Gastrocnemius medialis (tissue), 4 donors: ENCODE measurements around the gene C16orf54.

Experiments used
- POLR2A ChIP-seq, 2 donors: fragments of 450-650 bp; IDR thresholded peaks; one replicate each; pipeline ENCODE4 v1.6.1; 2017; ENCODE audit warnings: antibody characterized with exemption in 2 of 2, mild to moderate bottlenecking in 2 of 2, moderate library complexity in 2 of 2
- TF ChIP-seq, protein P1 (sequence below), 5 experiments: fragments of 450-650 bp in 3 of 5; fragments of 200-600 bp in 2 of 5; sonication (generic) in 2 of 5; IDR thresholded peaks in 4 of 5; conservative IDR thresholded peaks in 1 of 5; 1 replicate in 4 of 5; 2 replicates in 1 of 5; pipeline ENCODE4 v1.5.1; 2016 to 2019; ENCODE audit warnings: antibody characterized with exemption in 5 of 5, mild to moderate bottlenecking in 3 of 5, moderate library complexity in 3 of 5

DNA sequence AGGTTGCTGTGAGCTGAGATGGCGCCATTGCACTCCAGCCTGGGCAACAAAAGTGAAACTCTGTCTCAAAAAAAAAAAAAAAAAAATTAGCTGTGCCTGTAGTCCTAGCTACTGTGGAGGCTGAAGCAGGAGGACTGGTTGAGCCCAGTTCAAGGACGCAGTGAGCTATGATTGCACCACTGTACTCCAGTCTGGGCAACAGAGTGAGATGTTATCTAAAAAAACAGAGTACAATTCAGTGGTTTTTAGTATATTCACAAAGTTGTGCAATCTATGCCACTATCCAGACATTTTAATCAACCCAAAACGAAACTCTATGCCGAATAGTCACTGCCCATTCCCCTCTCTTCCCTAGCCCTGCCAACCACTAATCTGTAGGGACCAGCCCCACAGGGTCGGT is 25.1 kb downstream of the C16orf54 start:
- no peak for TF ChIP-seq POLR2A (IDR thresholded peaks at IDR 0.05)
- TF ChIP-seq, protein P1, sequence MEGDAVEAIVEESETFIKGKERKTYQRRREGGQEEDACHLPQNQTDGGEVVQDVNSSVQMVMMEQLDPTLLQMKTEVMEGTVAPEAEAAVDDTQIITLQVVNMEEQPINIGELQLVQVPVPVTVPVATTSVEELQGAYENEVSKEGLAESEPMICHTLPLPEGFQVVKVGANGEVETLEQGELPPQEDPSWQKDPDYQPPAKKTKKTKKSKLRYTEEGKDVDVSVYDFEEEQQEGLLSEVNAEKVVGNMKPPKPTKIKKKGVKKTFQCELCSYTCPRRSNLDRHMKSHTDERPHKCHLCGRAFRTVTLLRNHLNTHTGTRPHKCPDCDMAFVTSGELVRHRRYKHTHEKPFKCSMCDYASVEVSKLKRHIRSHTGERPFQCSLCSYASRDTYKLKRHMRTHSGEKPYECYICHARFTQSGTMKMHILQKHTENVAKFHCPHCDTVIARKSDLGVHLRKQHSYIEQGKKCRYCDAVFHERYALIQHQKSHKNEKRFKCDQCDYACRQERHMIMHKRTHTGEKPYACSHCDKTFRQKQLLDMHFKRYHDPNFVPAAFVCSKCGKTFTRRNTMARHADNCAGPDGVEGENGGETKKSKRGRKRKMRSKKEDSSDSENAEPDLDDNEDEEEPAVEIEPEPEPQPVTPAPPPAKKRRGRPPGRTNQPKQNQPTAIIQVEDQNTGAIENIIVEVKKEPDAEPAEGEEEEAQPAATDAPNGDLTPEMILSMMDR (IDR thresholded peaks at IDR 0.05 in 4 of 5, conservative IDR thresholded peaks at IDR 0.05 in 1 of 5): no peak
